SK-N-MC (cell line): ENCODE results near the gene HDAC4.

Source experiments
- EZH2 ChIP-seq: fragments of 200-600 bp; sonication (generic); IDR thresholded peaks from one replicate; pipeline ENCODE4 v1.6.1; 2017; ENCODE audit warnings: antibody characterized with exemption
- FOXP2 ChIP-seq: optimal IDR thresholded peaks from 2 replicates; pipeline ENCODE3; 2011; ENCODE audit warnings: mild to moderate bottlenecking, moderate library complexity; ENCODE audit not compliant: insufficient read depth; ENCODE audit errors: extremely low read length, control extremely low read depth
- POLR2AphosphoS5 ChIP-seq: IDR thresholded peaks from 2 replicates; pipeline ENCODE4 v1.6.1; 2012; ENCODE audit warnings: mild to moderate bottlenecking, low read depth, low read length, borderline replicate concordance

GRCh38 chr2:239208465-239209180 is 192.2 kb downstream of the HDAC4 start:
- TF ChIP-seq EZH2 (no peak), POLR2AphosphoS5 (no peak), FOXP2 (no peak)
